GM20000 (cell line): ENCODE measurements around the gene FGF1.
A peak's percentile ranks its signal among the peaks of the same experiment; 100 is the strongest.

Source experiments
- DNase-seq: peaks from one replicate; pipeline ENCODE4 v3.0.0; 2012; ENCODE audit warnings: low spot score
- TF ChIP-seq, protein P1 (sequence below): IDR thresholded peaks from 2 replicates; pipeline ENCODE4 v1.5.1; 2012; ENCODE audit warnings: mild to moderate bottlenecking, control low read depth; ENCODE audit errors: extremely low read depth, missing control alignments

FGF1 gene

DNA sequence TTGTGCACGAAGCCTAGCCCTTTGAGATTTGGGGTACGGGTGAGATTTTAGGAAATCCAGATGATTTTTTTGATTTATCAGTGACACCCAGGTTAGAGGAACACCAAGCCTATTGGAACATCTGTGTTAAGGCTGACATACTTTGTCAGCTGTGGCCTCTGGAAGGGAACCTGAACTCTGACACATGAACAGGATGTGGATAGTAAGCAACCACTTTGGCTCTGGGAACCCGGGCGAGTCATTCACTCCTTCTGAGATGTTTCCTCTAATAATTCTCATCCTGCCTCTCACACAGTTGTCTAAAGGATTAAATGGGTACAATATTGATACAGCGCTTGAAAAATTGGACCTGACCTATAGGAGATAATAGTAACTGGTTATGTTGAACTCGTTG, 67.8 kb downstream of the FGF1 start:
- TF ChIP-seq, protein P1, sequence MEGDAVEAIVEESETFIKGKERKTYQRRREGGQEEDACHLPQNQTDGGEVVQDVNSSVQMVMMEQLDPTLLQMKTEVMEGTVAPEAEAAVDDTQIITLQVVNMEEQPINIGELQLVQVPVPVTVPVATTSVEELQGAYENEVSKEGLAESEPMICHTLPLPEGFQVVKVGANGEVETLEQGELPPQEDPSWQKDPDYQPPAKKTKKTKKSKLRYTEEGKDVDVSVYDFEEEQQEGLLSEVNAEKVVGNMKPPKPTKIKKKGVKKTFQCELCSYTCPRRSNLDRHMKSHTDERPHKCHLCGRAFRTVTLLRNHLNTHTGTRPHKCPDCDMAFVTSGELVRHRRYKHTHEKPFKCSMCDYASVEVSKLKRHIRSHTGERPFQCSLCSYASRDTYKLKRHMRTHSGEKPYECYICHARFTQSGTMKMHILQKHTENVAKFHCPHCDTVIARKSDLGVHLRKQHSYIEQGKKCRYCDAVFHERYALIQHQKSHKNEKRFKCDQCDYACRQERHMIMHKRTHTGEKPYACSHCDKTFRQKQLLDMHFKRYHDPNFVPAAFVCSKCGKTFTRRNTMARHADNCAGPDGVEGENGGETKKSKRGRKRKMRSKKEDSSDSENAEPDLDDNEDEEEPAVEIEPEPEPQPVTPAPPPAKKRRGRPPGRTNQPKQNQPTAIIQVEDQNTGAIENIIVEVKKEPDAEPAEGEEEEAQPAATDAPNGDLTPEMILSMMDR = no peak
- no peak for DNase-seq

DNA sequence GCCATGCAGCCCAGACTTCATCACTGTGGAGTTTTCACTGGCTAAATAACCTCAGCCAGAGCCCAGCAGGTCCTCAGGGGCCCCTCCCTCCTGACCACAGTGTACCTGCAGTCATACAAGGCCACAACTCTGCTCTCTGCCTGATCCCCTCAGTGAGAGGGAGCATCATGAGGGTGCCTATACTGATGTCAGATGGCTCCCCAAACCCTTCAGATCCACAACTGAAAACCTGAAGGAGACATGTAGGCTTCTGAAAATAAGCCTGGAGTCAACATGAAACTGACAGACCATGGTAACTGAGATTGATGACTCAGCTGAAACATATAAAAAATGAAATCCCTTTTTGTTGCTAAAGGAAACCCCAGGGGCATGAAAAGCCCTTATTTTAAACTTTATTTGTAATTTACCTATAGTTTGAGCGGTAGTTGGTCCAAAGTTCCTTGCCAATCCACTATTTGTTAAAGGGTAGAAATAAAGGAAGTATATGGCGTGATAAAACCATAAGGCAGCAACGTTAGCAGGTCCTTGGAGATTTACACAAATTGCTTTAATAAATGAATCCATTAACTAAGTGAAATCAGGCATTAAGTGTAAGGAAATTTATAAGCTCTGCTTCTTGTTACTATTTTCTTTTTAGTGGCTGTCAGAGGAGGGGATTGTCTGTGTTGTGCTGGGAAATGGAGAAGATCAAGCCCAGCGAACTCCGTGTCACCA, 68.3 kb downstream of the FGF1 start:
- TF ChIP-seq, protein P1 = no peak
- DNase-seq = no peak

DNA sequence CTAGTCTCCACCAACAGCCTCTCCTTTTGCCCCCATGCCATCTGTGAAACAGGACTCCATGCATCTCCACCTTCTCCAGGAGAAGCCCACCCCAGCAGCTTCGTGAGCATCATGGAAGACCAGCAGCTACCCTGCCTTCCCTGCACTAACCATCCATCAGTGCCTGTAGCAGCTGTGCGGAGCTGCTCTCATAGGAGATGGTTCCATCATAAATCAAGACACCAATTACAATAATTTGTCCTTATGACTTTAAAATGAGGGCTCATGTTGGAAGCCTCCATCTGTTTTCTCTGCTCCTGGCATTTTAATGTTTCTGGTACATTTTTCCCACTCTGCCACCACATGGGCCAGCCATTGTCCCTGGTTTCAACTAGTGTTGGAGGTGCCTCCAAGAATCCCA, 69.9 kb downstream of the FGF1 start:
- DNase-seq = no peak
- TF ChIP-seq, protein P1 = no peak

DNA sequence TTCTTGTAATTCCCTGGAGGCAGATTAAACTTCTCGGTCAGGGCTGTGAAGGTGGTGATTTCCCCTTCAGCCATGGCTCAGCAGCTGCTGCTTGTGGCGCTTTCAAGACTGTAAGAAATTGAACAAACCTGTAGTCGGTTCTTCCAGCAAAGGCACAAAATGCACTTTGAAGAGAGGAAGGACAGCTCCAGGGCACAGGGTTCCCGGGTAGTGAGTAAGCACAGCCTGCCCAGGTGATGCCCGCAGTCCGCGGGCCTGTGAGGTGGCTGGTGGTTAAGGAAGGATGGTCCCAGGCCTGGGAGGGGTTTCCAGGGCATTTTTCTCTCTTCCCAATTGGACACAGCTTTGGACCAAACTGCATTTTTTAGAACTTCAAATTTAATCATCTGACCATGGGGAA, 71.8 kb downstream of the FGF1 start:
- no peak for DNase-seq
- TF ChIP-seq, protein P1 = no peak

DNA sequence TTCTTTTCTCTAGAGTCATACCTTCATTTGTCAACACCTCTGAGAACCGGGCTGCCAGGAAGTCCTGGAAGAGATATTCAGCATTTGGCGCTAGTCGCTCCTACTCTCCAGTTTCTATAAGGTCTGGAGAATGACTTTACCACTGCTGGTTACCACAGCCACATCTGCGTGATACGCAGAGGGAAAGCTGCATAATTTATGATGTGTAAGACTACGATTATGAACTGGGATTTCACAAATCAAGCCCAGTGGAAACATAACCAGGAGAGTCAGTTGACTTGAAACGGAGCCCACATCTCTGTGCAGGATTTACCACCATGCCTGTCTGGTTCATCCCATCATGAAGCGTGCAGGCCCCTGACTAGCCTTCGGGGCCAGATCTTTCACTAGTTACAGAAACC, 72.6 kb downstream of the FGF1 start:
- DNase-seq = no peak
- TF ChIP-seq, protein P1 = no peak

DNA sequence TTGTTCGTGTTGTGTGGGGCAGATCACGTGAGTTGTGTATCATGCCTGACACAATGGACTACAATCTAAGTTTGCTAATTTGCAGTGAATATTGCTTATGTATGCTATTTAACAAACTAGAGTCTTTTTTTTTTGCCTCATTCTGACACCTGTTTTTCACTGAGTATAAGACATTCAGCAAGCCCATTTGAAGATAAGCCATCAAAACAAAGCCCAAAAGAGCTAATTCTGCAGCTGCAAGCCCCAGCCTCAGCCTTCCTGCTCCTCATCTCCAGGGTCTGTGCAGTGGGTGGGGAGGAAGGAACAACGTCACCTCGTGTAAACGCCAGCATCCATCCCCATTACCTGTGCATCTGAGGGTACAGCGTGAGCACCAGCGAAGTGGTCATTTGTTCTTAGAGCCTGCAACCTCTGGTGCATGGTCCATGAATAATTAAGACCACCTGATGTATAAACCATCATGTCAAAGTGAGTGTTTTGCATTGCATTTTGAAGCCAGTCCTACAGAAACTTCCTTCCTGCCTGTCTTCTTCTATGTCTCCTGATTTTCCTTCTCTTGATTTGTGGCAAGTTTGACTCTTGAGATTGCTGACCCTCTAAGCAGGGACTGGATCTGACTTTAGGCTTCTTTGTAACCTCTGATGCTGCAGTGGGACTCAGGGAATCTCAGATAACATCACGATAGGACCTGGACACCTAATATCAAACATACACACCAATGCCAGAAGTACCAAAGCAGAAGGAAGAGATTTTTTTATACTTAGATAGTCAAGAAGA, 73.2 kb downstream of the FGF1 start:
- TF ChIP-seq, protein P1 = no peak
- no peak for DNase-seq

DNA sequence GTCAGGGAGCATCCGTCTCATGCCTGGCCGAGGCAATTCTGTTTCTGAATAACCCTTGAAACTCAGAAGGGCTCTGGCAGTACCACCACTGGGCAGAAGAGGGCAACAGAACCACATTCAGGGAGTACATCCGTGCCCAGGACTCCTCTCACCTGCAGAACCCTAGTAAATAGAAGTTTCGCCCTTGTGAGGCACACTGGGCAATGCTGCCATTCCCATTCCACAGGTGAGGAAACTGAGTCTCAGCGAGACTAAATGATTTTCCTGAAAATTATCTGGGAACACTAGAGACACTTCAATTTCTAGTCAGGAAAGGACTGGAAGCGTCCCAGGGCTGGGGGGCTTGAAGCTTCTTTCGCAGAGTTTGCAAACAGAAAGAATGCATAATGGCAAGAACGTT, 74.7 kb downstream of the FGF1 start:
- TF ChIP-seq, protein P1 = peak; percentile 73
- DNase-seq = peak; percentile 60
